Ascending aorta (tissue), 2 donors: ENCODE data around the gene LRRC23. TPM values are rescaled to one million over a fixed set of nuclear protein-coding genes. Genes with fewer than 3 reads are reported as not detected.
A peak's percentile ranks its signal among the peaks of the same experiment; 100 is the strongest.

Experiments
- DNase-seq, 2 donors: peaks; one replicate each; pipeline ENCODE4 v3.0.0-alpha.2; 2019; ENCODE audit warnings: low spot score in 2 of 2
- H3K27ac ChIP-seq, 2 donors: fragments of 200-600 bp; sonication (generic); one replicate each; pipeline ENCODE4 v1.5.1; 2016 to 2017; ENCODE audit warnings: mild to moderate bottlenecking in 1 of 2
- H3K27me3 ChIP-seq: fragments of 200-600 bp; sonication (generic); one replicate; pipeline ENCODE4 v1.5.1; 2017
- H3K36me3 ChIP-seq, 2 donors: fragments of 200-600 bp; sonication (generic); one replicate each; pipeline ENCODE4 v1.5.1; 2016
- H3K4me1 ChIP-seq, 2 donors: fragments of 200-600 bp; sonication (generic); one replicate each; pipeline ENCODE4 v1.5.1; 2016 to 2017; ENCODE audit warnings: mild to moderate bottlenecking in 1 of 2
- H3K4me3 ChIP-seq, 2 donors: fragments of 200-600 bp; sonication (generic); one replicate each; pipeline ENCODE4 v1.5.1; 2016 to 2017; ENCODE audit warnings: mild to moderate bottlenecking in 1 of 2
- H3K9me3 ChIP-seq, 2 donors: fragments of 200-600 bp; sonication (generic); one replicate each; pipeline ENCODE4 v1.5.1; 2016
- CTCF ChIP-seq, 3 experiments: fragments of 200-600 bp in 2 of 3; fragments of 450-650 bp in 1 of 3; sonication (generic) in 2 of 3; IDR thresholded peaks; one replicate each; pipeline ENCODE4 v1.5.1; 2016 to 2019; ENCODE audit warnings: antibody characterized with exemption in 3 of 3, mild to moderate bottlenecking in 1 of 3, moderate library complexity in 1 of 3
- intact Hi-C: fragments of 100-400 bp; cut with DNase I; formaldehyde crosslinking; loops from one replicate; pipeline ENCODE4 v1.15.1; 2023
- total RNA-seq: library from RNA; depleted of rRNA; stranded (reverse); fragments of >200 nt; gene quantifications from one replicate; pipeline ENCODE4 v1.1.0, GENCODE V29; 2016

Gene LRRC23
- total RNA-seq, 1 donor from 2014 or later, result 6.6 TPM

- H3K9me3 ChIP-seq, result no peaks in the 10 kb centered on the region
- no peak for TF ChIP-seq CTCF (IDR thresholded peaks at IDR 0.05)
Observed at GRCh38 chr12:6960593-6961277, 56.1 kb downstream of the LRRC23 start.

GRCh38 chr12:6961278-6961694 lies 56.7 kb downstream of the LRRC23 start:
- Histone ChIP-seq H3K27me3 (no peaks in the 10 kb centered on the region), H3K27ac (peak overlapping the region; percentile 38 to 64), H3K4me1 (peaks cover 0 to 10% of the 10 kb centered on the region in 2 donors), H3K36me3 (peaks cover 11 to 12% of the 10 kb centered on the region in 2 donors), H3K9me3 (no peaks in the 10 kb centered on the region), H3K4me3 (peak overlapping the region in 1 of 2 donors; percentile 30)
- peak in 1 of 2 donors; percentile 75 for DNase-seq
- TF ChIP-seq CTCF (IDR thresholded peaks at IDR 0.05), result no peak
- intact Hi-C loops, result no loop called here

More at GRCh38 chr12:6960593-6961277, 56.1 kb downstream of the LRRC23 start:
- Histone ChIP-seq H3K27ac (peak overlapping the region; percentile 38 to 64), H3K27me3 (no peaks in the 10 kb centered on the region), H3K4me3 (peak overlapping the region in 1 of 2 donors; percentile 22), H3K4me1 (peaks cover 0 to 10% of the 10 kb centered on the region in 2 donors), H3K36me3 (peaks cover 6 to 7% of the 10 kb centered on the region in 2 donors)
- peak in 1 of 2 donors; percentile 62 for DNase-seq
- intact Hi-C loops, result no loop called here

GRCh38 chr12:6961695-6962284 lies 57.2 kb downstream of the LRRC23 start:
- intact Hi-C loops, result no loop called here
- Histone ChIP-seq H3K27ac (peak overlapping the region; percentile 38 to 64), H3K27me3 (no peaks in the 10 kb centered on the region), H3K4me1 (peaks cover 0 to 10% of the 10 kb centered on the region in 2 donors), H3K9me3 (no peaks in the 10 kb centered on the region), H3K4me3 (peak overlapping the region in 1 of 2 donors; percentile 30), H3K36me3 (peaks cover 16 to 17% of the 10 kb centered on the region in 2 donors)
- peak in 1 of 2 donors; percentile 79 for DNase-seq
- peak in 2 of 3 experiments; percentile 4 to 22 for TF ChIP-seq CTCF (IDR thresholded peaks at IDR 0.05)

- Histone ChIP-seq H3K4me1 (peaks cover 0 to 10% of the 10 kb centered on the region in 2 donors), H3K27ac (peak overlapping the region; percentile 38 to 64), H3K27me3 (no peaks in the 10 kb centered on the region), H3K9me3 (no peaks in the 10 kb centered on the region), H3K4me3 (no peak overlapping the region), H3K36me3 (peaks cover 23 to 24% of the 10 kb centered on the region in 2 donors)
- intact Hi-C loops, result no loop called here
- DNase-seq, result no peak
- TF ChIP-seq CTCF (IDR thresholded peaks at IDR 0.05), result no peak
Observed at GRCh38 chr12:6962285-6963015, 57.8 kb downstream of the LRRC23 start.

- Histone ChIP-seq H3K36me3 (peaks cover 30 to 31% of the 10 kb centered on the region in 2 donors), H3K4me1 (peaks cover 0 to 10% of the 10 kb centered on the region in 2 donors), H3K27me3 (no peaks in the 10 kb centered on the region), H3K27ac (peak overlapping the region in 1 of 2 donors; percentile 2), H3K9me3 (no peaks in the 10 kb centered on the region), H3K4me3 (no peak overlapping the region)
- no peak for TF ChIP-seq CTCF (IDR thresholded peaks at IDR 0.05)
- intact Hi-C loops, result no loop called here
- peak in 1 of 2 donors; percentile 59 for DNase-seq
Observed at GRCh38 chr12:6963016-6963731, 58.6 kb downstream of the LRRC23 start.
